GM12801 (cell line): ENCODE measurements around the gene NEIL1.

Source experiments
- TF ChIP-seq, protein P1 (sequence below): IDR thresholded peaks from one replicate; pipeline ENCODE4 v1.5.1; 2011; ENCODE audit warnings: control low read depth; ENCODE audit not compliant: insufficient read length; ENCODE audit errors: extremely low read depth

The NEIL1 gene, protein sequence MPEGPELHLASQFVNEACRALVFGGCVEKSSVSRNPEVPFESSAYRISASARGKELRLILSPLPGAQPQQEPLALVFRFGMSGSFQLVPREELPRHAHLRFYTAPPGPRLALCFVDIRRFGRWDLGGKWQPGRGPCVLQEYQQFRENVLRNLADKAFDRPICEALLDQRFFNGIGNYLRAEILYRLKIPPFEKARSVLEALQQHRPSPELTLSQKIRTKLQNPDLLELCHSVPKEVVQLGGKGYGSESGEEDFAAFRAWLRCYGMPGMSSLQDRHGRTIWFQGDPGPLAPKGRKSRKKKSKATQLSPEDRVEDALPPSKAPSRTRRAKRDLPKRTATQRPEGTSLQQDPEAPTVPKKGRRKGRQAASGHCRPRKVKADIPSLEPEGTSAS

DNA sequence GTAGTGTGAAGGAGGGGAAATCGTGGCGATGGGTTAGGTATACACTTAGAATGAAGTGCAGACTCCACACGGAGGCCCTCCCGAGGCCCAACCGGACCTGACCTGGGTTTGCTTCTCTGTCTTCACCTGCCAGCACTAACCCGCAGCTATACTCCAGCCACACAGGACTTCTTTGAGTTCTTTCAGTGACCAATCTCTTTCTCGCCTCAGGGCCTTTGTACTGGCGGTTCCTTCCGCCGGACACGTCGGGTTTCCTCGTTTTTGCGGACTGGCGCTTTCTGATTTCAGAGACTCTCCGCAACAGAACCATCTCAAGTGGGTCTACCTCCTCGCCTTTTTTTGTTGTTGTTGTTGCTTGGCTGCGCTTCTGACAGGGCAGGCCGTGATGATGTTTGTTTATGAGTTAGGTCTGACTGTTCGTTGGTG lies at the start of gene NEIL1:
TSS of gene NEIL1 (plus strand) at position 244 of the 426 bp plus-strand sequence. CDS start 1,867 bp downstream, outside the sequence.
- TF ChIP-seq, protein P1, sequence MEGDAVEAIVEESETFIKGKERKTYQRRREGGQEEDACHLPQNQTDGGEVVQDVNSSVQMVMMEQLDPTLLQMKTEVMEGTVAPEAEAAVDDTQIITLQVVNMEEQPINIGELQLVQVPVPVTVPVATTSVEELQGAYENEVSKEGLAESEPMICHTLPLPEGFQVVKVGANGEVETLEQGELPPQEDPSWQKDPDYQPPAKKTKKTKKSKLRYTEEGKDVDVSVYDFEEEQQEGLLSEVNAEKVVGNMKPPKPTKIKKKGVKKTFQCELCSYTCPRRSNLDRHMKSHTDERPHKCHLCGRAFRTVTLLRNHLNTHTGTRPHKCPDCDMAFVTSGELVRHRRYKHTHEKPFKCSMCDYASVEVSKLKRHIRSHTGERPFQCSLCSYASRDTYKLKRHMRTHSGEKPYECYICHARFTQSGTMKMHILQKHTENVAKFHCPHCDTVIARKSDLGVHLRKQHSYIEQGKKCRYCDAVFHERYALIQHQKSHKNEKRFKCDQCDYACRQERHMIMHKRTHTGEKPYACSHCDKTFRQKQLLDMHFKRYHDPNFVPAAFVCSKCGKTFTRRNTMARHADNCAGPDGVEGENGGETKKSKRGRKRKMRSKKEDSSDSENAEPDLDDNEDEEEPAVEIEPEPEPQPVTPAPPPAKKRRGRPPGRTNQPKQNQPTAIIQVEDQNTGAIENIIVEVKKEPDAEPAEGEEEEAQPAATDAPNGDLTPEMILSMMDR = no peak

DNA sequence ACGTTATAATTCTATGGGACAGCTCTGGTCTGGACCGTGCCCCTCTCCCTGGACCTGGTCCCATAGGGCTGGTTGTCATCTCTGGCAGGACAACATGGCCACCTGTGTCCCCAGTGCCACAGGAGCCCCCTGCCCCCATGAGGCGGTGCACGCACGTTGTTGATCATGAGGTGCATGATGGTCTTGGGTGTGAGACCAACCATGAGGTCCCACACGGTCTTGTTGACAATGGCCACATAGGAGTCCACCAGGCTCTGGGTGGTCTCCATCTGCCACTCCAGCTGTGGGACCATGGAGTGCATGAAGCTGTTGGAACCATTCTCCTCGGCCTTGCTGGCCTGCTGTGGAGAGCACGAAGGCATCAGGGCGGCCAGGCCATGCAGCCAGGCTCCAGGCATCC lies 44.5 kb upstream of the NEIL1 start:
- TF ChIP-seq, protein P1 = no peak

DNA sequence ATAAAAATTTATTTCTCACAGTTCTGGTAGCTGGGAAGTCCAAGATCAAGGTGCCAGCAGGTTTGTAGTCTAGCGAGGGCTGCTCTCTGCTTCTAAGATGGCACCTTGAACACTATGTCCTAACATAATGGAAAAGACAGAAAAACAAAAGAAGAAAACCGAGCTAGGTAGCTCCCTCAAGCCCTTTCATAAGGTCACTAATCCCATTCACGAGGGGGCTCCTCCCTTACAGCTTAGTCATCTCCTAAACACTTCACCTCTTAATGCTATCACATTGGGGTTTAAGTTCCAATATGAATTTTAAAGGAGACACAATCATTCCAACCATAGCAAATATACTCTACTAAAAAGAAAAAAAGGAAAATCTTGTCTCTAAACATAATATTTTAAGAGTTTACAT lies 40.7 kb upstream of the NEIL1 start:
- TF ChIP-seq, protein P1 = no peak

DNA sequence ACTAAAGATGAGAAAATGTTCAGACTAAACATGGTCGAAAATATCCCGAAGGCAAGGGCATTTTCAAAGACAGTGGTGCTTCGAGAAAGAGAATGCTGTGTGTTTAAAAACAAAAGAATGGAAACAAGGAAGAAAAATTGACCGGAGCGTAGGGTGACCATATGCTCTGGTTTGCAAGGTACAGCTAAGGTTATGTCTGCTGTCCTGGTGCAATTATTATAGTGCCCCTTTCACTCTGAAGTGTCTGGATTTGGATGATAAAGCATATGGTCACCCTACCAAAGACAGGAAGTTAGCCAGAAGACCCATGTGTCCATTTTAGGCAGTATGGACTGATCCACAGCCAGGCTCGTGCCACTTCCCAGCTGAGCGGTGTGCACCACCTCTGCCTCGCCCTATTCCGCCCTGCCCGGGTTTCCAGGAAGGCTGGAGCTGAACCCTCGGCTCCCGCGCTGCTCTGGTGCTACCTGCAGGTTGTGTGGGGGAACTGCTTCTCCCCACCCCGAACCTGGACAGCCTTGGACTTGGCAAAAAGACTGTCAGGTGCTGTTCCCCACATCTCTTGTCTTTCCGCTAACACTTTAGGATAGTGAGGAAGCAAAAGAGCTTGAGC lies 39.0 kb upstream of the NEIL1 start:
- TF ChIP-seq, protein P1 = no peak

DNA sequence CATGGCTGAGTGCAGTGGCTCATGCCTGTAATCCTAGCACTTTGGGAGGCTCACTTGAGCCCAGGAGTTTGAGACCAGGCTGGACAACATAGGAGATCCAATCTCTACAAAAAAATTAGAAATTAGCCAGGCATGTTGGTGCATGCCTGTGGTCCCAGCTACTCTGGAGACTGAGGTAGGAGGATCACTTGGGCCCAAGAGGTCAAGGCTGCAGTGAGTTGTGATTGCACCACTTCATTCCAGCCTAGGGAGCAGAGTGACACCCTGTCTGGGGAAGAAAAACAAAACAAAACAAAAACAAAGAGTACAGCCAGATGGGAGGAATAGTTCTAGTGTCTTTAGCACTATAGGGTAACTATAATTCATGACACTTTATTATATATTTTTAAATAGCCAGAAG lies 37.1 kb upstream of the NEIL1 start:
- TF ChIP-seq, protein P1 = no peak

DNA sequence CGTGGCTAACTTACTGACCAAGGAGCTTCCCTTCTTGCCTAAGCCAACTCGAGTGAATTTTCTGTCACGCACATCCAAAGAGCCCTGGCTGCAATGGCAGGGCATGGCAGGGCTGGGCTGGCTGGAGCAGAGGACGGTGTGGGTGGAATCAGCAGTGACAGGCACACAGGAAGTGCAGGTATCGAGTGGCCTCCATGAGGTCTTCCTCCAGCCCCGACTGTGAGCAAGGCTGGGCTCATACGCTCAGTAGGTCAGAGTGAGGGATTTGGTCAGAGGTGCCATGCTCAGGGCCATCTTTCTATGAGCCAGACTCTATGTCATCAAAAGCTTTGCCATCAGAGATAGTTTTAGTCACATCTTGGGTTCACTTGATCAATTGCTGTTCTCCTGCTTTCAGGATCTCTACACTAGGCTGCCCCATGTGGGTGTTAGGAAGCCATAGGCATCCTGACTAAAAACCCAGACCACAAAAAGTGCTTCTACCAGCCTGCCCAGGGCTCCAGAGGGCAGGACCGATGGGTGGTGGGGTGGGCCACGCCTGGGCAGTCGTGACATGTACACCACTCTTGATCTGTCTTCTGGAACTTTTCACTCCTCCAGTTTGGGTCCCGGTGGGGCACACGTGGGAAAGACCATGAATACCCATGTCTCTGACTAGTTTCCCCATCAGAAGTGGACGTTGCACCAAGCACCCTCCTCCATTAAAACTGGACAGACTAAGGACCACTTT lies 33.6 kb upstream of the NEIL1 start:
- TF ChIP-seq, protein P1 = no peak
